GM19452 (cell line): ENCODE results near the gene C2CD5.
"Not testable (repeated sequence)": the region's sequence is repeated elsewhere in the genome, so short reads cannot be mapped to it uniquely, and the experiment has no call there.

Source experiments
- ATAC-seq: cut with Tn5 transposase; IDR thresholded peaks from one replicate; pipeline ENCODE4 v1.9.1; 2021; ENCODE audit not compliant: unreplicated experiment

C2CD5 gene

GRCh38 chr12:22480814-22481213, 63.5 kb downstream of the C2CD5 start:
- ATAC-seq: not testable (repeated sequence)

- no peak for ATAC-seq
Observed at GRCh38 chr12:22480016-22480415, 64.3 kb downstream of the C2CD5 start.

DNA sequence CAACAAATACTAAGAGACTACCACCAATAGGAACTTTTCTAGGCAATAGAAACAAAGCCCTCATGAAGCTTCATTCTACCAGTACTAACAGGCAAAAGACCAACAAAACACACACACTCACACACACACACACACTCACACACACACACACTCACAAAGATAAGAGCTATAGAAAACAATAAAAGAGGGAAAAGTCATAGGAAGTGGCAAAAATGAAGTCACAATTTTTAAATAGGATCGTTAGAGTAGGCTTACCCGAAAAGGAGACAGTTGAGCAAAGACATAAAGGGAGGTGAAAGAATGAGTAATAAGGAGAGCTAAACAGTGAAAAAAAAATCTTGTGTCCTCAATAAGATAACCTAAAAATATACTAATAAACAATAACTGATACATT, 66.5 kb downstream of the C2CD5 start:
- no peak for ATAC-seq

DNA sequence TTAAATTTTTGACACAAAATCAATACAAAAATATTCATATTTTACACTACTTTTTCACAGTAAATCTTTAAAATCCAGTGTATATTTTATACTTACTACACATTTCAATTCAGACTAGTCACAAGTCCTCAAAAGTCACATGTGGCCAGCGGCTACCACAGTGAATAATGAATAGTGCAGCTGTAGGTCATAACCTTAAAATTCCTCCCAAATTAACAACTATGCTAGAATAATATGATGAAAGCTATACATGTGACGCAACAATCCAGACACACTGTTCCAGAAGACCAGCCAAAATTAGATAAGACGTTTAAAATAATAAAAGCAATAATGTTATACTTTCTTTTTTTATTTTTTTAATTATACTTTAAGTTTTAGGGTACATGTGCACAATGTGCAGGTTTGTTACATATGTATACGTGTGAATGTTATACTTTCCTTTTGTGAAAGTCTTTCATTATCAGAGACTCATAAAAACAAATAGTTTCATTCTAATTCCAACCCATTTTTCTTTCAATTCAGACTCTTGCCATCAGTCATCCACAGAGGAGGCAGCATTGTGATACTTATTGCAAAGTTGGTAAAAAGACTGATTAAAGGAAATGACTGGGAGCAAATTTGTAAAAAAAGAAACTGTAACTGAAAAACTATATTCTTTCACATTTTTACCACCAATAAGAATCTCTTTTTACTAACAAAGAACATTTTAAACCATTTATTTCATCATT, 67.0 kb downstream of the C2CD5 start:
- no peak for ATAC-seq

DNA sequence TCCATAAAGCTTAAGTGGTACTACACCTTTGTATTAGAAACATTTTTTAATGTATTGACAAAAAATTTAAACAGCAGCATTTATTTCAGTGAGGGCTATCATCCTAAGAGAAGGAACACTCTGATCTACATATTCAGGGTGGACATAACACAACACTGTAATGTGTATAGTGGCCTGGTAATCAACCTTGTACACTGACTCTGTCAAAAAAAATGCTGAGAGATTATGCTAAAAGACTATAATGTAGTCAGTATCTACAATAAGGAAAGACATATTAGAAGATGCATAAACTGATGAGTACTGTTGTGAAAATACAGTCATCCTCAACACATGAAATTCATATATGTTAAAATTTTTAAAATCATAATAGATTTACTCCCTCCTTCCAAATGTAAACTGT, 68.2 kb downstream of the C2CD5 start:
- ATAC-seq: no peak

DNA sequence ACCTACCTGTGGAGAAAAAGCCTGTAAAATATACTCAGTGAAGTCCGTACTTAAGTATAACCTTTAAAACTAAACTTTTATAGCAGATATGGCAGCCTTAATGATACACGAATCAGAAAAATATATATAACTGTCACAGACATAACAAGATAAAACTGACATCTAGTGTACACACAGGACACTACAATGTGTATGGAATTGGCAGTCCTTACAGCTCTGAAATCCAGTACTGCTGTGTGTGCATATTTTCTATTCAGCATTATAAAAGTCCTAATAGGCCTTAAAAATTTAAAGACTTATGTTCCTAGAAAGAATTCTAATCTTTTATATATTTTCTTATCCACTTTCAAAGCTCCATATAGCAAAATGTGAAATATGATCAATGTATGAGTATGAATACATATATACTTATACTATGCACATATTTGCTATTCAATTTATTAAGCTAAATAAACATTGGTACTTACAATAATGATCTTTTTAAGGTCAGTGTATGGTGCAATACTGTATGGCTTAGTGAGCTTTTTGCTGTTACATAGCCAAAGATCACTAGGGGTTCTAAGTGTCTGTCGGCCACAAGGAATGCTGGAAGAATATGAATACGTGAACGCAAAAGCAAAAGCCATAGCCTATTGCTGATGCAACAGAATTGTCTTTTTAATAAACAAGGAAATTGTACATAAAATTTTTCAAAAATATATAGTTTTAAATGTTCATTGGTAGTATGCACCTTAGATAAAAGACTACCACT, 69.2 kb downstream of the C2CD5 start:
- no peak for ATAC-seq

DNA sequence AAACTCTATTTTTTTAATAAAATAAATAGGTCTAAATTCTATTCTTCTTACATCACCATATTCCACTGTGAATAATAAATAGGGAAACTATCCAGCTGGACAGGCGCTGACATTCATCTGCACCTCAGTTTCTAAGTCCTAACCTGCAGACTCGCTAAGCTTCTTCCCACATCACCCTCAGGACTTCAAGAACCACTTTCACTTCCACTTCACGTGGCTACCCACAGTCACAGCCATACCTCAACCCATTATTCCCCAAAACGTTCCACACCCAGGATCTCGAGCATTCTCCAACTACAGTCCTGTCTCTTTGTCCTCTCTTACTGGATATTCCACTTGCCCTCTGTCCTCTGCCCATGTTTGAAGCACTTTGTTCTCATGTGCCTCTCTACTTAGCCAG, 71.1 kb downstream of the C2CD5 start:
- ATAC-seq: no peak

- ATAC-seq: no peak
Observed at GRCh38 chr12:22467190-22467589, 77.2 kb downstream of the C2CD5 start.

DNA sequence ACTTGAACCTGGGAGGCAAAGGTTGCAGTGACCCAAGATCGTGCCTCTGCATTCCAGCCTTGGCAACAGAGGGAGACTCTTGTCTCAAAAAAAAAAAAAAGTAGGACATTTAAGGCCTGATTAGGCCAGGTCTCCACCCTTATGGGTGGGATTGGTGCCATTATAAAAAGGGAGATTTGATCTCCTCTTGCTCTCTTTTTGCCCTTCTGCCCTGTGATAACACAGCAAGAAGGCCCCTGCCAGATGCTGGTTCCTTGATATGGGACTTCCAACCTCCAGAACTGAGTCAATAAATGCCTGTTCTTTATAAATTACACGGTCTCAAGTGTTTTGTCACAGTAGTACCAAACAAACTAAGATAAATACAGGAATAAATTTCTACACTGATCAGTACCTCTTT, 81.0 kb downstream of the C2CD5 start:
- ATAC-seq: no peak

GRCh38 chr12:22461786-22462185, 82.6 kb downstream of the C2CD5 start:
- no peak for ATAC-seq

GRCh38 chr12:22459838-22460490, 84.4 kb downstream of the C2CD5 start:
- no peak for ATAC-seq

DNA sequence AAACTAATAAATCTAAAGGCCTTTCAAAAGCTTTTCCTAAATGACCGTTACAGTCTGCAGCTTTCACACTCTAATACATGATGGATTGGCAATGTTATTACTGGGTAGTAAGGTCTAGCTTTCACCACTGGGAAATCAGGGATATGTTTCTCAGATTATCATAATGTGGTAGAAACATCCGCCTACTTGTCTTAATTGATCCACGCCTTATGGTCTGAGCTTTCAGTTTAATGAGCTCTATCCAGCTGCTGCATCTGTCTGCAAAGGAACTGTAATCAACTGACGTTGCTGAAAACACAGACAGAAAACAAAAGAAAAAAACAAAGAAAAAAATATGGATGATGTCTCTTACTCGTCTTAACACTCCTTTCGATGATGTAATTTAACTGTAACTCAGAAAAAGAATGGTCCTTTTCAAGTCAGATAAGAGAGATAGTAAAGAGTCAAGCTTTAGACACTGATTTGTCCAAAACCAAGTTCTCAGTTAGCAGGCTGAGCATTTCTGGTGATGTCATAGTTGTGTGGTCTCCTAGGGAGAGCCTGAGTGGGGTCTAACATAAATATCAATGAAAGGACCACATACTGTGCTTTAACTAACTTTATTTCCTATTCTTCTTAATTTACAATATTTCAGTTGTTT, 85.9 kb downstream of the C2CD5 start:
- no peak for ATAC-seq

GRCh38 chr12:22457085-22457484, 87.3 kb downstream of the C2CD5 start:
- ATAC-seq: no peak

DNA sequence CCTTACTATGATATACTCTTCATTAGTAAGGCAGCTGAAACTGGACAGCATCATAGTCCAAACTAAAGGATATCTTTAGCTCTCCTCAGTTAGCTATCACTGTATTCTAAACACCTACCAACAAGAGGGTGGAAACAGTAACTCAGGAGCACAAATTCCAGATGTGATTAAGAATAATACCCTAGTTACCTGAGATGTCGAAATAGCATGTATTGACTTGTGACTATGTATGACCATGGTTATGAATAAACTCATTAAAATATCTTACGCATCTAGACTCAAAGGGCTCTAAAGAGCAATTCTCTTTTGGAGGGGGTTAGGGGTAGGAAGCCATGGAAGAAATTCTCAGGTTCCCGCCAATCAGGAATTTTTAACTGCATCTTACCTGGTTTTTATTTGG, 90.8 kb downstream of the C2CD5 start:
- no peak for ATAC-seq

GRCh38 chr12:22447223-22447622, 97.1 kb downstream of the C2CD5 start:
- ATAC-seq: no peak

- ATAC-seq: not testable (repeated sequence)
Observed at GRCh38 chr12:22444317-22444665, 100.1 kb downstream of the C2CD5 start.

- peak; percentile 100 for ATAC-seq
Observed at GRCh38 chr12:22443379-22444316, 100.7 kb downstream of the C2CD5 start.

DNA sequence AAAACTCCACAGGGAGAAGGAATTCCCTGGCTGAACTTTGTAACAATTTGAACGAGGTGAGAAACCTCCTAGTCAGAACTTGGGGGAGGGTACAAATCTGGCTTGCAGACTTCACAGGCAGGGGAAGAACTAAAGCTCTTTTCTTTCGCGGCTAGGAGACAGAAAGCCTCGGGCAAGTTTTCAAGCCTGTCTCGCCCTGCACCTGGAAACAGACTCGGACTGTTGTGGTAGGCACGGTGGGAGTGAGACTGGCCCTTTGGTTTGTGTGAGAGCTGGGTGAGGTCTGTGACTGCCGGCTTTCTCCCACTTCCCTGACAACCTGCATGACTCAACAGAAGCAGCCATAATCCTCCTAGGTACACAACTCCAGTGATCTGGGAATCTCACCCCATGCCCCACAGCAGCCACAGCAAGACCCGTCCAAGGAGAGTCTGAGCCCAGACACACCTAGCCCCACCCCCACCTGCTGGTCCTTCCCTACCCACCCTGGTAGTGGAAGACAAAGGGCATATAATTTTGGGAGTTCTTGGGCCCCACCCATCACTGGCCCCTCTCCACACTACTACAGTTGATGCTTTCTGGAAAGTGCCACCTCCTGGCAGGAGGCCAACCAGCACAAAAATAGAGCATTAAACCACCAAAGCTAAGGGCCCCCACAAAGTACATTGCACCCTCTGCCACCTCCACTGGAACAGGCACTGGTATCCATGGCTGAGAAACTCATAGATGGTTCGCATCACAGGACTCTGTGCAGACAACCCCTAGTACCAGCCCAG, 107.1 kb downstream of the C2CD5 start:
- no peak for ATAC-seq

- no peak for ATAC-seq
Observed at GRCh38 chr12:22435583-22435982, 108.8 kb downstream of the C2CD5 start.
